Hepatocyte (in vitro differentiated cells): Measurements from ENCODE around the gene OR2B6. TPM values are rescaled to one million over a fixed set of nuclear protein-coding genes. Genes with fewer than 3 reads are reported as not detected.

ENCODE experiments used
- DNase-seq: peaks from one replicate; pipeline ENCODE4 v3.0.0-alpha.2; 2016; ENCODE audit warnings: low spot score
- H2AFZ ChIP-seq: fragments of 200-600 bp; sonication (generic); 2 replicates; pipeline ENCODE4 v1.6.0; 2016; ENCODE audit warnings: antibody characterized with exemption, mild to moderate bottlenecking
- H3K27ac ChIP-seq: fragments of 200-600 bp; sonication (generic); 2 replicates; pipeline ENCODE4 v1.5.1; 2016; ENCODE audit warnings: mild to moderate bottlenecking
- H3K27me3 ChIP-seq: fragments of 200-600 bp; sonication (generic); 2 replicates; pipeline ENCODE4 v1.6.1; 2016
- H3K36me3 ChIP-seq: fragments of 200-600 bp; sonication (generic); replicated peaks from 2 replicates; pipeline ENCODE4 v1.5.1; 2016; ENCODE audit warnings: low read depth; ENCODE audit not compliant: insufficient read depth
- H3K4me1 ChIP-seq: fragments of 200-600 bp; sonication (generic); 2 replicates; pipeline ENCODE4 v1.5.1; 2016; ENCODE audit warnings: mild to moderate bottlenecking, moderate library complexity; ENCODE audit not compliant: insufficient read depth
- H3K4me2 ChIP-seq: fragments of 200-600 bp; sonication (generic); 2 replicates; pipeline ENCODE4 v1.6.0; 2016
- H3K4me3 ChIP-seq: fragments of 200-600 bp; sonication (generic); 2 replicates; pipeline ENCODE4 v1.5.1; 2016; ENCODE audit warnings: mild to moderate bottlenecking
- H3K79me2 ChIP-seq: fragments of 200-600 bp; sonication (generic); 2 replicates; pipeline ENCODE4 v1.6.0; 2017; ENCODE audit warnings: mild to moderate bottlenecking
- H3K9me2 ChIP-seq: fragments of 200-600 bp; sonication (generic); replicated peaks from 2 replicates; pipeline ENCODE4 v1.6.0; 2017; ENCODE audit warnings: mild to moderate bottlenecking; ENCODE audit not compliant: insufficient read depth
- H3K9me3 ChIP-seq: fragments of 200-600 bp; sonication (generic); 2 replicates; pipeline ENCODE4 v1.5.1; 2016; ENCODE audit warnings: low read depth, mild to moderate bottlenecking
- H4K20me1 ChIP-seq: fragments of 200-600 bp; sonication (generic); 2 replicates; pipeline ENCODE4 v1.6.0; 2016; ENCODE audit warnings: mild to moderate bottlenecking; ENCODE audit not compliant: insufficient read depth, poor library complexity, severe bottlenecking
- EZH2 ChIP-seq: fragments of 200-600 bp; sonication (generic); IDR thresholded peaks from 2 replicates; pipeline ENCODE4 v1.6.1; 2016; ENCODE audit warnings: antibody characterized with exemption, mild to moderate bottlenecking, borderline replicate concordance
- EZH2phosphoT487 ChIP-seq: fragments of 200-600 bp; sonication (generic); IDR thresholded peaks from one replicate; pipeline ENCODE4 v1.6.1; 2018; ENCODE audit warnings: antibody characterized with exemption, mild to moderate bottlenecking, low read depth, moderate library complexity; ENCODE audit not compliant: unreplicated experiment, severe bottlenecking
- WGBS: methylation state at CpG from one replicate; pipeline ENCODE4 v1.1.6; 2016; ENCODE audit warnings: low lambda C conversion rate; ENCODE audit errors: missing lambda C conversion rate; 5-methylcytosine and 5-hydroxymethylcytosine counted together
- polyA plus RNA-seq: library from polyadenylated mRNA; unstranded; fragments of >200 nt; fragmentation: Nextera tagmentation; extraction: Ambion mirVana; gene quantifications from 2 replicates; pipeline ENCODE4 v1.2.1, GENCODE V29; 2016
- total RNA-seq: library from RNA; depleted of rRNA; stranded (reverse); fragments of >200 nt; gene quantifications from 2 replicates; pipeline ENCODE4 v1.2.3, GENCODE V29; 2014
- TF ChIP-seq, protein P1 (sequence below): fragments of 200-600 bp; sonication (generic); IDR thresholded peaks from 2 replicates; pipeline ENCODE4 v1.5.1; 2016; ENCODE audit warnings: antibody characterized with exemption, mild to moderate bottlenecking; ENCODE audit not compliant: poor library complexity

Gene OR2B6
- total and polyA plus RNA-seq, 2 experiments from 2014 or later: not detected

DNA sequence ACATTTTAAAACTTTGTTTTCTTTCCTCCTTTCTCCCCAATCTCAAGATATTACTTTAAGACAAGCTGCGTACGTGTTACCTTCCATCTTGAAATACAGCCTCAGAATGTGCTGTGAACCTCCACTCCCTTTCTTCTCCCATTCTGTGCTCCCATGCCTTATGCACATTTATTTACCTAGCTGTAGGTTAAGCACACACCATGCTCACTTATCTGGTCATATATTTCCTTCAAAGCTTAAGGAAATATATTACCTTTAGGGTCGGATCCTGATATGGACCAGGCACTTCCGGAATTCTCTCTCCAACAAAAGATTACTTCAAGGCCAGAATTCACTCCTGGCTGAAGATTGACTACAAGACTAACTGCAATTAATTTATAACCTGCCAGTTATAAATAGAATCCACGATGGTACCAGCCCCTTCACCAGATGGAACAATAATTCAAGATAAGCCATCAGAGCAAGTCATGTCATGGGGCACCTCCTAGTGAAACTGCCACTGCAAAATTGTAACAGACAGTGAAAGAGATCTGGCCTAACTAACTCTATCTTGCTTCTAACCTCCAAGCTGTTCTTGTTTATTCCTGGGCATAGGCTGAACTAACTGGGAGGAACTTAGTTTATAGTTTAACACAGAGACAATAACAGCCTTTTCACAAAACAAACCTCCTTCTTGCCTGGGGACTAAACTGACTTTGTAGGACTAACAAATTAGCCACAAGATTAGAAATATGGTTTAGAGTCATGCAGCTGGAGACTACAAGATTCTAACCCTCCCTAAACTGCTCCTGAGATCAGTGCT, 47.5 kb downstream of the OR2B6 start:
- WGBS: 61% methylated on average over 5 of the region's 5 CpGs
- Histone ChIP-seq H3K79me2 (no peaks in the 10 kb centered on the region), H2AFZ (no peak overlapping the region), H3K9me3 (no peaks in the 10 kb centered on the region), H3K9me2 (no peaks in the 10 kb centered on the region), H3K4me1 (peaks cover 10% of the 10 kb centered on the region), H3K4me3 (no peak overlapping the region), H3K27me3 (no peaks in the 10 kb centered on the region), H3K4me2 (peak overlapping the region; percentile 8), H4K20me1 (no peaks in the 10 kb centered on the region), H3K27ac (peak overlapping the region; percentile 30), H3K36me3 (no peaks in the 10 kb centered on the region)
- no peak for DNase-seq
- TF ChIP-seq EZH2phosphoT487: no peak
- TF ChIP-seq, protein P1, sequence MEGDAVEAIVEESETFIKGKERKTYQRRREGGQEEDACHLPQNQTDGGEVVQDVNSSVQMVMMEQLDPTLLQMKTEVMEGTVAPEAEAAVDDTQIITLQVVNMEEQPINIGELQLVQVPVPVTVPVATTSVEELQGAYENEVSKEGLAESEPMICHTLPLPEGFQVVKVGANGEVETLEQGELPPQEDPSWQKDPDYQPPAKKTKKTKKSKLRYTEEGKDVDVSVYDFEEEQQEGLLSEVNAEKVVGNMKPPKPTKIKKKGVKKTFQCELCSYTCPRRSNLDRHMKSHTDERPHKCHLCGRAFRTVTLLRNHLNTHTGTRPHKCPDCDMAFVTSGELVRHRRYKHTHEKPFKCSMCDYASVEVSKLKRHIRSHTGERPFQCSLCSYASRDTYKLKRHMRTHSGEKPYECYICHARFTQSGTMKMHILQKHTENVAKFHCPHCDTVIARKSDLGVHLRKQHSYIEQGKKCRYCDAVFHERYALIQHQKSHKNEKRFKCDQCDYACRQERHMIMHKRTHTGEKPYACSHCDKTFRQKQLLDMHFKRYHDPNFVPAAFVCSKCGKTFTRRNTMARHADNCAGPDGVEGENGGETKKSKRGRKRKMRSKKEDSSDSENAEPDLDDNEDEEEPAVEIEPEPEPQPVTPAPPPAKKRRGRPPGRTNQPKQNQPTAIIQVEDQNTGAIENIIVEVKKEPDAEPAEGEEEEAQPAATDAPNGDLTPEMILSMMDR: no peak
- TF ChIP-seq EZH2: no peak

DNA sequence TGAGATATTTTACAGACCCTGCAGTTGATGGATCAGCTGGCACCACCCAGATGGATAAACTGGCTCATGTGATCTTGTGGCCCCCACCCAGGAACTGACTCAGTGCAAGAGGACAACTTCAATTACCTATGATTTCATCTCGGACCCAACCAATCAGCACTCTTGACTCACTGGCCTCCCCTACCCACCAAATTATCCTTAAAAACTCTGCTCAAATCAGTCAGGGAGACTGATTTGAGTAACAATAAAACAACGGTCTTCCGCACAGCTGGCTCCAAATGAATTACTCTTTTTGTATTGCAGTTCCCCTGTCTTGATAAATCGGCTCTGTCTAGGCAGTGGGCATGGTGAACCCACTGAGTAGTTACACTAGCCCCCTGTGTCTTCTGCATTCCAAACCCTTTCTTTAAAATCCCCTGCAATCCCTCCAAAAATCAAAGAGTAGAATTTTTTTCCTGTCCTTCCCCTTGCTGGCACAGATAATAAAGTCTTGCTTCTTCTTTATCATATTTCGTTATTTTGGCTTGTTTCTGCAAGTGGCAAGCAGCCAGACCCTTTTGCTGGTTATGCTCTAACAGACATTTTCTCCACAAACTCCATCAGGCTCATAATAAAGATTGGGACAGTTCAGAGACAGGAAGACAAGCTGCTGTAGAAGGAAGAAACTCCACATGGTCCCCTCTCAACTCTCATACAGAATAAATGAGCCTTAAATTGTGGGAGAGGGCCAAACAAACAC, 48.3 kb downstream of the OR2B6 start:
- H3K4me1 ChIP-seq: peaks cover 10% of the 10 kb centered on the region
- DNase-seq: no peak
- no peak overlapping the region for H2AFZ ChIP-seq
- no peaks in the 10 kb centered on the region for H4K20me1 ChIP-seq
- WGBS: 77% methylated on average over 5 of the region's 5 CpGs
- H3K9me3 ChIP-seq: no peaks in the 10 kb centered on the region
- TF ChIP-seq EZH2 (no peak), EZH2phosphoT487 (no peak)
- TF ChIP-seq, protein P1: no peak
- H3K79me2 ChIP-seq: no peaks in the 10 kb centered on the region
- no peak overlapping the region for H3K4me3 ChIP-seq
- H3K36me3 ChIP-seq: no peaks in the 10 kb centered on the region
- H3K27ac ChIP-seq: peak overlapping the region; percentile 30
- no peaks in the 10 kb centered on the region for H3K27me3 ChIP-seq
- peak overlapping the region; percentile 8 for H3K4me2 ChIP-seq
- H3K9me2 ChIP-seq: no peaks in the 10 kb centered on the region

DNA sequence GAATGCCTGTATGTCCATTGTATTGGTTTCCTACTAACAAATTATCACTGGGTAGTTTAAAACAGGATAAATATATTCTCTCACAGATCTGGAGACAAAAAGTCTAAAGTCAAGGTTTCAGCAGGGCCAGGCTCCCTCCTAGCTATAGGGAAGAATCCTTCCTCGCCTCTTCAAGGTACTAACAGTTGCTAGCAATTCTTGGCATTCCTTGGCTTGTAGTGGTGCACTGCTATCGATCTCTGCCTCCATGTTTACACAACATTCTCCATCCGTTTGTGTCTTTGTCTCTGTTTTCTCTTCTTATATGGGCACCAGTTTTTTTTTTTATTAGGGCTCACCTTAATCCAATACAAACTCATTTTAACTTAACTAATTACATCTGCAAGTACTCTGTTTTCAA, 48.9 kb downstream of the OR2B6 start:
- no peaks in the 10 kb centered on the region for H3K79me2 ChIP-seq
- no peak for DNase-seq
- no peaks in the 10 kb centered on the region for H3K36me3 ChIP-seq
- 30% methylated on average over 3 of the region's 3 CpGs for WGBS
- no peak overlapping the region for H3K4me2 ChIP-seq
- H3K9me2 ChIP-seq: no peaks in the 10 kb centered on the region
- H2AFZ ChIP-seq: no peak overlapping the region
- H3K4me1 ChIP-seq: peaks cover 10% of the 10 kb centered on the region
- H4K20me1 ChIP-seq: no peaks in the 10 kb centered on the region
- no peaks in the 10 kb centered on the region for H3K27me3 ChIP-seq
- TF ChIP-seq EZH2phosphoT487 (no peak), EZH2 (no peak)
- TF ChIP-seq, protein P1: no peak
- H3K9me3 ChIP-seq: no peaks in the 10 kb centered on the region
- H3K4me3 ChIP-seq: no peak overlapping the region
- H3K27ac ChIP-seq: no peak overlapping the region

Other genes with a start within 250 kb of the OR2B6 start
- not detected in 2 replicates for gene OR2B2, start 44.8 kb upstream of the OR2B6 start, total RNA-seq
- gene OR2B2, start 44.8 kb upstream of the OR2B6 start, polyA plus RNA-seq: not detected in 2 replicates
- 6.5 and 9.4 TPM in 2 replicates for gene ZNF165, start 123.3 kb downstream of the OR2B6 start, total RNA-seq
- gene ZNF165, start 123.3 kb downstream of the OR2B6 start, polyA plus RNA-seq: 4.8 and 5.9 TPM in 2 replicates
- 4.1 and 4.3 TPM in 2 replicates for gene ZSCAN16, start 167.4 kb downstream of the OR2B6 start, total RNA-seq
- gene ZSCAN16, start 167.4 kb downstream of the OR2B6 start, polyA plus RNA-seq: 5.4 and 6.7 TPM in 2 replicates
- 18.2 and 21.2 TPM in 2 replicates for gene ZKSCAN8, start 184.6 kb downstream of the OR2B6 start, total RNA-seq
- gene ZKSCAN8, start 184.6 kb downstream of the OR2B6 start, polyA plus RNA-seq: 3.2 and 4.1 TPM in 2 replicates